Measurements from ENCODE around the gene THSD4.

Gene THSD4

GRCh38 chr15:71091601-71092000 is 23.7 kb upstream of the THSD4 start:
- Histone ChIP-seq H3K27me3 (ENCODE audit: insufficient read depth, low read depth, severe bottlenecking) (no peaks in the 10 kb centered on the region), H3K4me3 (ENCODE audit: low read depth, low read length) (no peak overlapping the region), H3K27ac (no peak overlapping the region), H3K9me3 (ENCODE audit: severe bottlenecking) (no peaks in the 10 kb centered on the region), H3K36me3 (no peaks in the 10 kb centered on the region)
- TF ChIP-seq, protein P1, sequence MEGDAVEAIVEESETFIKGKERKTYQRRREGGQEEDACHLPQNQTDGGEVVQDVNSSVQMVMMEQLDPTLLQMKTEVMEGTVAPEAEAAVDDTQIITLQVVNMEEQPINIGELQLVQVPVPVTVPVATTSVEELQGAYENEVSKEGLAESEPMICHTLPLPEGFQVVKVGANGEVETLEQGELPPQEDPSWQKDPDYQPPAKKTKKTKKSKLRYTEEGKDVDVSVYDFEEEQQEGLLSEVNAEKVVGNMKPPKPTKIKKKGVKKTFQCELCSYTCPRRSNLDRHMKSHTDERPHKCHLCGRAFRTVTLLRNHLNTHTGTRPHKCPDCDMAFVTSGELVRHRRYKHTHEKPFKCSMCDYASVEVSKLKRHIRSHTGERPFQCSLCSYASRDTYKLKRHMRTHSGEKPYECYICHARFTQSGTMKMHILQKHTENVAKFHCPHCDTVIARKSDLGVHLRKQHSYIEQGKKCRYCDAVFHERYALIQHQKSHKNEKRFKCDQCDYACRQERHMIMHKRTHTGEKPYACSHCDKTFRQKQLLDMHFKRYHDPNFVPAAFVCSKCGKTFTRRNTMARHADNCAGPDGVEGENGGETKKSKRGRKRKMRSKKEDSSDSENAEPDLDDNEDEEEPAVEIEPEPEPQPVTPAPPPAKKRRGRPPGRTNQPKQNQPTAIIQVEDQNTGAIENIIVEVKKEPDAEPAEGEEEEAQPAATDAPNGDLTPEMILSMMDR (IDR thresholded peaks at IDR 0.05; ENCODE audit: low read depth, low read length) = no peak
- no peak for DNase-seq

DNA sequence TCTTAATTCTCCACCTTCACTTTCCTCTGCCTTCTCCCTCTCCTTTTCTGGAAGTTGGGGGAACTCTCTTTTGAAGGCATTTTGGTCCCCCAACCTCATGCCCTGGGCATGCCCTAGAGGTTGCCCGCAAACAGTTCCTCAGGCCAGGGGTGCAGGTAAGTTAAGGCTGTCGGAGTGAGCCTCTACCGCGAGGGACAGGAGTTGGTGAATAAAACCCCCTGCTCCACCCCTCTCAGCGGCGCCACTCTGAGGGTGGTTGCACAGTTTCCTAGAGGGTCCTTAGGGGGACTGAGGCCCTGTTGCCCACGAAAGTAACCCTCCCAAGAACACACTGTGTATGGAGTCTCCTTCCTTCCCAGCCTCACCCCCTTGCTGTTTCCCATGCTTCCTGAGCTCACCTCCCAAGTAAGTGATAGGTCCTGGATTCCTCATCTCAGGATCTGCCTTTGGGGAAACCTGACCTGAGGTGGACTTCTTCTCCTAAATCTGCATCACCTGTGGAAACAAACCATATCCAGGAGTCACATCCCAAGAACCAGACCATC is 23.1 kb upstream of the THSD4 start:
- no peaks in the 10 kb centered on the region for H3K9me3 ChIP-seq (ENCODE audit: severe bottlenecking)
- no peaks in the 10 kb centered on the region for H3K27me3 ChIP-seq (ENCODE audit: insufficient read depth, low read depth, severe bottlenecking)
- H3K4me3 ChIP-seq (ENCODE audit: low read depth, low read length) = no peak overlapping the region
- no peak overlapping the region for H3K27ac ChIP-seq
- DNase-seq = no peak
- TF ChIP-seq, protein P1 (IDR thresholded peaks at IDR 0.05; ENCODE audit: low read depth, low read length) = no peak
- no peaks in the 10 kb centered on the region for H3K36me3 ChIP-seq

- Histone ChIP-seq H3K27me3 (ENCODE audit: insufficient read depth, low read depth, severe bottlenecking) (no peaks in the 10 kb centered on the region), H3K27ac (no peak overlapping the region), H3K4me3 (ENCODE audit: low read depth, low read length) (no peak overlapping the region), H3K36me3 (no peaks in the 10 kb centered on the region), H3K9me3 (ENCODE audit: severe bottlenecking) (no peaks in the 10 kb centered on the region)
- no peak for DNase-seq
- TF ChIP-seq, protein P1 (IDR thresholded peaks at IDR 0.05; ENCODE audit: low read depth, low read length) = no peak
Measured at GRCh38 chr15:71093054-71094024, 21.9 kb upstream of the THSD4 start.

- Histone ChIP-seq H3K4me3 (ENCODE audit: low read depth, low read length) (no peak overlapping the region), H3K27me3 (ENCODE audit: insufficient read depth, low read depth, severe bottlenecking) (no peaks in the 10 kb centered on the region), H3K27ac (no peak overlapping the region), H3K36me3 (no peaks in the 10 kb centered on the region), H3K9me3 (ENCODE audit: severe bottlenecking) (no peaks in the 10 kb centered on the region)
- DNase-seq = no peak
- TF ChIP-seq, protein P1 (IDR thresholded peaks at IDR 0.05; ENCODE audit: low read depth, low read length) = no peak
Measured at GRCh38 chr15:71094137-71094536, 21.1 kb upstream of the THSD4 start.

GRCh38 chr15:71096676-71097075 is 18.6 kb upstream of the THSD4 start:
- DNase-seq = peak; percentile 57

More at GRCh38 chr15:71096676-71097075, 18.6 kb upstream of the THSD4 start:
- Histone ChIP-seq H3K36me3 (no peaks in the 10 kb centered on the region), H3K27me3 (ENCODE audit: insufficient read depth, low read depth, severe bottlenecking) (no peaks in the 10 kb centered on the region), H3K27ac (peak overlapping the region; percentile 5; the same call in 1 of the 2 replicates), H3K9me3 (ENCODE audit: severe bottlenecking) (no peaks in the 10 kb centered on the region), H3K4me3 (ENCODE audit: low read depth, low read length) (no peak overlapping the region)
- TF ChIP-seq, protein P1 (IDR thresholded peaks at IDR 0.05; ENCODE audit: low read depth, low read length) = no peak
